NCI-H82 treated with DMSO at 0.1 percent for 48 hours (cell line): ENCODE results near the gene CGNL1.

Experiments
- DNase-seq: peaks from one replicate; lab custom pipeline; 2025; ENCODE audit not compliant: unreplicated experiment; lab: John Stamatoyannopoulos, UW

The CGNL1 gene

DNA sequence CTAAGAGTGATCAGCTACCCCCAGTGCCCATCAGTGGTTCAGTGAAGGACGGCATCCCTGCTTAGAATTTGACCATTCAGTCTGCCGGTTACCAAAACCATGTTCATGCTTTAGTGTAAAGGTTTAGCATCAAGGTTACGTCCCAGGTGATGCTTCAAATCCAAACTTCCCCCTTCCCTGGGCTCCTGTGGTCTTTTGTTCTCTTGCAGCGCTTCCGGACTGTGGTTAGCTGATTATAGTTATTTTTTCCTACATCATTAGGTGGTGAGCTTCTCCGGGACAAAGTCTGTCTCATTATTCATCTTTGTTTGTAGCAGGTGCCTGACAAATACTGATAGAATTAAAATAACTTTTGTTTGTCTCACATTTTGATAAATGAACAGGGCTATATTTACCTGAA, 187.1 kb downstream of the CGNL1 start:
- DNase-seq: no peak

- DNase-seq: no peak
These were observed 189.0 kb downstream of the CGNL1 start for GRCh38 chr15:57565311-57565710.

DNA sequence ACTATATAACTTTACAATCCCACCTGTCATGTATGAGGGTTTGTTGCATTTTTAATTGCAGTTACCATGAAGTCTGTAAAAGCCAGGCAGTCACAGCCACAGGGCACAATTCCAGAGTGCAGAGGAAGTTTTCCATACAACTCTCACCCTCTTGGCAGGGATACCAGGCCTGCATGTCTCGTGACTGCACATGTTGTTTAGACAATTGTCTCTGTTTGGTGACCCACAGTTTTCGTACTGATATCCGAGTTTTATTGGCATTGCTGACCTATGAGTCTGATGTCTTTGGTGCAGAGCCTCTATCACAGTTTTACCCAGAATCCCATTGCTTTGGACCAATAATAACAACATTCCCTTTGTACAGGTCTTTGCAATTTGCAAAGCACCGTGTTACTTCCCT, 190.5 kb downstream of the CGNL1 start:
- DNase-seq: no peak

- no peak for DNase-seq
These were observed 191.6 kb downstream of the CGNL1 start for GRCh38 chr15:57567891-57568290.

DNA sequence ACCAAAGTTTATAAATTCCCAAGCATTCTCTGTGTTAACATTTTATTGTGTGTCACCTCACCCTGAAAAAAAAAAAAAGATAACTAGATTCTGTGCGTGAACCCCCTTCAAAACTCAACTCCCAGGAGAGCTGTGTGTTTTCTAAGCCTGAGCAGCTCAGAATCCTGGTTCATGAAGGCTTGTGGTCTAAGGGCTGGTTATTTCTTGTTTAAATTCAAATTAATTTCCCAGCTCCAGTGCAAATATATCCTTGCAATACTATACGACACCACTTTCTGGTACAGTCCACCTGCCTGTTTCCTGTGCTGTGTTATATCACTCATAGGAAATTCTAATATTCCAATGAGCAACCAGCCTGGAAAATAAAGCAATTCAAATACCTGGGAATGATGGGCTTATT, 192.0 kb downstream of the CGNL1 start:
- no peak for DNase-seq

DNA sequence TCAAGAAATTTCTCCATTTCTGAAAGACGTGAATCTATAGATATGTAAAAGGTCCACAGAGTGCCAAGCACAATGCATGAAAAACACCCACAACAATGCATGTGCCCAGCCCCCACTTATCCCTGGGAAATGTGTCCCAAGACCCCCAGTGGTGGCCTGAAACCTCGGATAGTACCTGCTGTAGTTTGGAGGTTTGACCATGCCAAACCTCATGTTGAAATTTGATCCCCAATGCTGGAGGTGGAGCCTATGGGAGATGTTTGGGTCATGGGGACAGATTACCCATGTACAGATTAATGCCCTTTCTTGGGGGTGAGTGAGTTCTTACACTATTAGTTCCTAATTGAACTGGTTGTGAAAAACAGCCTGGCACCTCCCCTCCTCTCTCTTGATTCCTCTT, 194.0 kb downstream of the CGNL1 start:
- no peak for DNase-seq

DNA sequence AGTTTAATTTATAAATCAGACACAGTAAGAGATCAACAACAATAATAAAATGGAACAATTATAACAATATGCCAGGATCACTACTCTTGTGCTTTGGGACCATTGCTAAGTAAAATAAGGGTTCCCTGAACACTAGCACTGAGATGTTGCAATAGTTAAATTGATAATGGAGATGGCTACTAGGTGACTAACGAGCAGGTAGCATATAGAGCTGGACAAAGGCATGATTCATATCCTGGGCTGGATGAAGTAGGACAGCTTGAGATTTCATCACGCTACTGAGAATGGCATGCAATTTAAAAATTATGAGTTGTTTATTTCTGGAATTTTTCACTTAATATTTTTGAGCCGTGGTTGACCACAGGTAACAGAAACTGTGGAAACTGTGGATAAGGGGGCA, 194.7 kb downstream of the CGNL1 start:
- DNase-seq: no peak

- DNase-seq: no peak
These were observed 195.4 kb downstream of the CGNL1 start for GRCh38 chr15:57571725-57572124.

DNA sequence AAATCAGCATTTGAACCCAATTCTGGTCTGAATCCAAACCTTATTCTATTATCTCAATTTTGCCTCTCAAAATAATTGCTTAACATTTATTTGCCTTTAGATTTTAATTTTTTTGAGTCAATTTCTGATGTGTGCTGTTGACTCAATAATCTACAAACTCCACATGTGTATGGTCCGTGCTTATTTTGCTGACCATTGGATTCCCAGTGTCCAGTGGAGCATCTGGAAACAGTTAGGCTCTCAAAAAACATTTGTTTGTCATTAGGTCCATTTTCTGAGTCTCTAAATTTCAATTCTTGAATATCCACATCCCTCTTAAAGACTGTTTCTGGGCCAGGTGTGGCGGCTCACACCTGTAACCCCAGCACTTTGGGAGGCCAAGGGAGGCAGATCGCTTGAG, 196.2 kb downstream of the CGNL1 start:
- DNase-seq: no peak

DNA sequence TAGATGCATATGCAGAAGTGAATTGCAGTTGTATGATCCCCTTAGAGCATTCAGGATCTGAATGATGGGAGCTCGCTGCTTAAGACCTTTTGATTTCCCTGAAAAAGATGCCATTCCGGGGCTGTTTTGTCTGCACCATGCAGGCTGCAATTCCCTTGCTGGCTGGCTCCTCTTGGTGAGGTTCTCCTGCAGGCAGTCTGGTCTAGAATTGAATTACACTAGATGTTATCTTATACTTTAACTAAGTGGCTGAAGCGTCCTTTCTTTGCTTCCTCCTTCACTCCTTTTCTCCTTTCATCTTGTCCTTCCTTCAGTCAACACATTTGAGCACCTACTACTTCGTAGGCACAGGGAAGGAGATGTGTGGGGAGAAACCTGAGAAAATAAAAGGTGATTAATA, 196.8 kb downstream of the CGNL1 start:
- no peak for DNase-seq

DNA sequence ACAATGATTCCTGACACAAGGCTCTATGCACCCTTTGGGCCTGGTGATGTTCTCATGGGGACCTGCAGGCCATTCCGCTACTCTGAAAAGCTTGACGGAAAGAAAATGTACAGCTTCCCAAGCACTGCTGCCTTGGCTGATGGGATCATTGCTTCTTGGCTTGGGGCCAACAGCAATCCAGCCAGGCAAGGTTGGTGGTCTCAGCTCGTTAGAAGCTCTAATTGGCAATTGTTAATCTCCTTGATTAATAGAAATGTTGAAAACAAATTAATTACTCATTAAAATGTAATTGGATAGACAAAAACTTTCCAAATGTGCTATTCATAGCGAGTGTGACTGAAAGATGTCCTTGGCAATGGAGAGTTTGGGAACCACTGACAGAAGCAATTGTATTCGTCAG, 199.1 kb downstream of the CGNL1 start:
- no peak for DNase-seq

DNA sequence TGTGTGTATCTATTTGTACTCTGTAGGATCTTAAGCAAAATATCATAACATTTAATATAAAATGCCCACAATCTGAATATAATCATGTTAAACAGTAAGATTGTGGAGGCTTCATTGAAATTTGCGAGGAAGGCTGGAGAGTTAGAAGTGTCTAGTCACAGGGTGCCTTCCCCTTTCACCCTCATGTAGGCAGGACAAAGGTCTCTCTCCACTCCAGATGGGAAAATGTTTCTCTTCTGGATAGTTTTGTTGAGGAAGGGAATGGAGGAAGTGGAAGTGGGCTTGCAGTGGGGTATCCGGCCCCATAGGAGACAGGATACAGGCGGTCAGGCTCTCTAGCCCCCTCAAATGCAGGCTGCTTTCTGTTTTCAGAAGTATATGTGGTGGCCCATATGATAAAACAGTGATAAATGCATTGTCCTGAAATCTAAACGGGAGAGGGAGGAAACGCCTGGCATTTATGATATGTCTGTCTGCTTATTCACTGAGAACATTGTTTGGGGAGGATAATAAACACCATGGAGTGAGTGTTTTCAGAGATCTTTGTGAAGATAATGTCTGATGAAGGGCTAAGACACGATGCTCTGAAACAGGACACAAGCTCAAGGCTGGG, 202.1 kb downstream of the CGNL1 start:
- no peak for DNase-seq

DNA sequence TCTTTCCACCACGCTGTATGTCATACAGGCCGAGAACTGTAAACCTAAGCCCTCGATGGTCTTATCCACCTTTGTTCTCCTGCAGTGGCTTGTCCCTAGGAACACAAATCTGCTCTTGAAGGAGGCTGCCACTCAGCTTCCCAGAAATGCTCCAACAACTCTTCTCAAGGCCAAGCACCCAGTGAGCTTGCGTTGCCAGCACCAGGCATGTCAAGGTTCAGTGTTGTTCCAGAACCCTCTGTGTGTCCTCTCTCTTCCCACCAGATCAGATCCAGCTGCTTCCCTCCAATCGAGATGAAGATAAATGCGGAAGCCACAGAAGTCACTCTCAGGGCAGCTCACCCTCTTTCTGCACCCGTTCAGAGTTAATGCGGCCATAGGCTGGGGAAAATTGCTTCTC, 204.1 kb downstream of the CGNL1 start:
- DNase-seq: no peak

DNA sequence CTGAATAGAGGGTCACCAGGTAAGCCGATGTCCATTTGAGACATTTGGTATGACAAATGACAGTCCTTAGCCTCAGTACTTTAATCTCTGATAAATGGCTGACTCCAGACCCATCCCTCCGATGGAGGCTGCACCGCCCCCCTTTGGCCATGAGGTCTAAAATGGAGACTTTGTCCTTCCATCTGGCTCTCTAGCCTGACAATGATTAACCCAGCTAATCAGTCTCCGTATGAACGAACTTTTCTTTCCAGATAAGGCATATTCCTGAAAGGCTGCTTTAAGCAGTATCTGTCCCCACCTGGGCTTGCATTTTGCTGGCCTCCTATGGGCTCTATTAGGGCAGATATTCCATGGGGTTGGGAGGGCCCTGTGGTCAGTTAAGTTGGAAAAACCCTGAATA, 204.6 kb downstream of the CGNL1 start:
- peak; percentile 9 for DNase-seq

- no peak for DNase-seq
These were observed 205.8 kb downstream of the CGNL1 start for GRCh38 chr15:57582090-57582489.

DNA sequence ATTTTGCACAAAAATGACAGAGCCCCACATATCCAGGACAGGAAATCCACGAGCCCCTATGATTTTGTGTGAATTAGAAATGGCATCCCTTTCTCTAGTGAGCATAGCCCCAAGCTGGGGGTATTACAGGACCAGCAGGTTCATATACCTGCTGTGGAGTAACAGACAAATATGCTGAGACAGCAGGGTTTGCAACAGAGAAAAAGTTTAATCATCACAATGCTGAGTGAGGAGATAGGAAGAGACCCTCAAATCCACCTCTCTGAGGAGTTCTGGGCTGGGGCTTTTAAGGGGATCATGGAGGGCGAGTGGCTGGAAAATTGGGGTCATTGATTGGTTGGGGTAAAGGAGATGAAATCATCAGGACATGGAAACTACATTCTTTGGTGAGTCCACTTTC, 207.0 kb downstream of the CGNL1 start:
- no peak for DNase-seq

- no peak for DNase-seq
These were observed 207.4 kb downstream of the CGNL1 start for GRCh38 chr15:57583720-57584119.

DNA sequence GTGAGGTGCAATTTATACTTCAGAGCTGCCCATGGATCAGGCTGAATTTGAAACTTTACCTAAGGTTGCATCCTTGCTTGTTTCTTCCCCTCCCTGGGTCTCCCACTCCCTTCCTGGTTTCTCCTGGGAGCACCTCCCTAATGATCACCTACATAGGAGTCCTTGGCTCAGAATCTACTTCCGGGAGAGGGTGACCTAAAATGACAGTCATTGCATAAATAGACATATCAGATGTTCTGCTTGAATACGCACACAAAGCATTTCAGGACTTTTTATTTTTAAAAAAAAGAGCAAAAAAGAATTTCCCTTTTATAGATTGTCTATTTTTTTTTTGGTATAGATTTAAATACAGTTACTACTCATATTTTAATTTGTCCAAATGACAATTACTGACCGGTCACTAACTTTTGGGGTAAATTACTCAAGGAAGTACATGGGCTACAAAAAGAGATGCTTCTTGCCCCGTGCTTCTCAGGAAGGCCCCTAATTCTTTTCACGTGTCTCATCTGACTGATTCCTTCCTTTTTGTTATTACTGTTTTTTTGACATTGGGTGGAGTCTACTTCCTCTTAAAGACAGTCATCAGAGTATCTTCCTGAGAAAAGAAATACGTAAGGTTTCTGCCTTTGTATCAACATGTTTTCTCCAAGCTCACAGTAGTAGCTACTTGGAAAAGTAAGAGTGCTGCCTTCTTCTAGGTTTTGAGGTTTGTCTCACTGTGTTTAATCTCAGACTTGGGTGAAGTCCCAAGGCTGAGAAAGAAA, 210.5 kb downstream of the CGNL1 start:
- DNase-seq: no peak

GRCh38 chr15:57589281-57589680, 213.0 kb downstream of the CGNL1 start:
- DNase-seq: no peak

GRCh38 chr15:57589754-57590153, 213.4 kb downstream of the CGNL1 start:
- DNase-seq: no peak

GRCh38 chr15:57591237-57591821, 215.0 kb downstream of the CGNL1 start:
- no peak for DNase-seq

- no peak for DNase-seq
These were observed 215.6 kb downstream of the CGNL1 start, which contains the start of gene MYZAP for GRCh38 chr15:57591822-57592367. TSS of gene MYZAP (plus strand) at chr15:57591904. CDS start at chr15:57592035, 131 bp downstream.
